ENCODE results near the gene SLC66A3.

SLC66A3 gene

GRCh38 chr2:11132036-11132671, 23.1 kb upstream of the SLC66A3 start:
- Histone ChIP-seq H3K4me3 (ENCODE audit: low read depth, low read length) (no peak overlapping the region), H3K27me3 (replicated peaks) (no peaks in the 10 kb centered on the region), H3K36me3 (replicated peaks) (no peaks in the 10 kb centered on the region), H3K27ac (no peak overlapping the region)
- in situ Hi-C loops (cut with HindIII; ENCODE audit: low pct_ligation_motif_present, low sequenced_read_pairs), result loop anchor here (25.0 kb wide), 1 partner anchor 330 kb away; the partner anchor contains the start of gene E2F6
- DNase-seq, result no peak
- TF ChIP-seq, protein P1, sequence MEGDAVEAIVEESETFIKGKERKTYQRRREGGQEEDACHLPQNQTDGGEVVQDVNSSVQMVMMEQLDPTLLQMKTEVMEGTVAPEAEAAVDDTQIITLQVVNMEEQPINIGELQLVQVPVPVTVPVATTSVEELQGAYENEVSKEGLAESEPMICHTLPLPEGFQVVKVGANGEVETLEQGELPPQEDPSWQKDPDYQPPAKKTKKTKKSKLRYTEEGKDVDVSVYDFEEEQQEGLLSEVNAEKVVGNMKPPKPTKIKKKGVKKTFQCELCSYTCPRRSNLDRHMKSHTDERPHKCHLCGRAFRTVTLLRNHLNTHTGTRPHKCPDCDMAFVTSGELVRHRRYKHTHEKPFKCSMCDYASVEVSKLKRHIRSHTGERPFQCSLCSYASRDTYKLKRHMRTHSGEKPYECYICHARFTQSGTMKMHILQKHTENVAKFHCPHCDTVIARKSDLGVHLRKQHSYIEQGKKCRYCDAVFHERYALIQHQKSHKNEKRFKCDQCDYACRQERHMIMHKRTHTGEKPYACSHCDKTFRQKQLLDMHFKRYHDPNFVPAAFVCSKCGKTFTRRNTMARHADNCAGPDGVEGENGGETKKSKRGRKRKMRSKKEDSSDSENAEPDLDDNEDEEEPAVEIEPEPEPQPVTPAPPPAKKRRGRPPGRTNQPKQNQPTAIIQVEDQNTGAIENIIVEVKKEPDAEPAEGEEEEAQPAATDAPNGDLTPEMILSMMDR (IDR thresholded peaks at IDR 0.05; ENCODE audit: low read depth, low read length, missing control alignments), result no peak

- Histone ChIP-seq H3K27ac (no peak overlapping the region), H3K36me3 (replicated peaks) (no peaks in the 10 kb centered on the region), H3K4me3 (ENCODE audit: low read depth, low read length) (peak overlapping the region; percentile 58), H3K27me3 (replicated peaks) (no peaks in the 10 kb centered on the region)
- DNase-seq, result no peak
- in situ Hi-C loops (cut with HindIII; ENCODE audit: low pct_ligation_motif_present, low sequenced_read_pairs), result loop anchor here (25.0 kb wide), 1 partner anchor 329 kb away; the partner anchor contains the start of gene E2F6
- TF ChIP-seq, protein P1 (IDR thresholded peaks at IDR 0.05; ENCODE audit: low read depth, low read length, missing control alignments), result no peak
These were observed 21.9 kb upstream of the SLC66A3 start for GRCh38 chr2:11133238-11133935.

DNA sequence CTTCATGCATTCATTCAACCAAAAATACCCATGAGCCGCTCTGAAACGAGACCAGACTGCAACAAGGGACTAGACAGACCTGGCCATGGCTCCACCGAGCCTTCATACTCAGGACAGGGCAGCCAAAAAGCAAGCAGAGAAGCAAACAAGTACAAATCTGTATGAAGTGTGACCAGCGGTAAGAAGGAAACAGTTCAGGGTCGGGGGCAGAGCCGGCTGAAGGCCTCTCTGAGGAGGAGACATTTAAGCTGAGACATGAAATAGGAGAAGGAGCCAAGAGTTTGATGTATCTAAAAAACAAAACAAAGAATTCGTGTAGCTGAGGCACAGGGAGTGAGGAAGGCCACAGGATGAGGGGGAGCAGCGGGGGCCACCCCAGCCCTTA, 21.3 kb upstream of the SLC66A3 start:
- H3K4me3 ChIP-seq (ENCODE audit: low read depth, low read length), result no peak overlapping the region
- no peak overlapping the region for H3K27ac ChIP-seq
- TF ChIP-seq, protein P1 (IDR thresholded peaks at IDR 0.05; ENCODE audit: low read depth, low read length, missing control alignments), result no peak
- DNase-seq, result no peak
- in situ Hi-C loops (cut with HindIII; ENCODE audit: low pct_ligation_motif_present, low sequenced_read_pairs), result loop anchor here (25.0 kb wide), 1 partner anchor 328 kb away; the partner anchor contains the start of gene E2F6
- no peaks in the 10 kb centered on the region for H3K36me3 ChIP-seq (replicated peaks)
- no peaks in the 10 kb centered on the region for H3K27me3 ChIP-seq (replicated peaks)

GRCh38 chr2:11134349-11134748, 20.9 kb upstream of the SLC66A3 start:
- in situ Hi-C loops (cut with HindIII; ENCODE audit: low pct_ligation_motif_present, low sequenced_read_pairs), result loop anchor here (25.0 kb wide), 1 partner anchor 328 kb away; the partner anchor contains the start of gene E2F6
- TF ChIP-seq, protein P1 (IDR thresholded peaks at IDR 0.05; ENCODE audit: low read depth, low read length, missing control alignments), result no peak
- Histone ChIP-seq H3K27me3 (replicated peaks) (no peaks in the 10 kb centered on the region), H3K4me3 (ENCODE audit: low read depth, low read length) (no peak overlapping the region), H3K27ac (no peak overlapping the region), H3K36me3 (replicated peaks) (no peaks in the 10 kb centered on the region)
- no peak for DNase-seq

DNA sequence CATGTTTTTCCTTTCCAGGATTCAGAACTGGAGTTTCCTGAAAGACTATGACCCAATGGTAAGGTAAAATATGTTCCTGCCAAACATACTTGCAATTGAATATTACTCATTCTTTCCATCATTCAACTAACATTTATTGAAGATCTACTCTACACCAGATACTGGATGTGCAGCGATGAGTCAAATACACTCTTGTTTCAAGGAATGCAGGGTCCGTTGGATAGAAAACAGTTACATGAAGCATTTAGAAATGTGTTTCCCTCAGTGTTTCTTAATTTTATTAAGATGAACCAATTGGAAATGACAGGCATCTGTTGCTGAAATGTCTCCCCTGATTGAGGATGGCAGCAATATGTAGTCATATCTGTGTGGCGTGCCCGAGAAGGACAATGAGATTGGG, 14.8 kb upstream of the SLC66A3 start:
- Histone ChIP-seq H3K4me3 (ENCODE audit: low read depth, low read length) (no peak overlapping the region), H3K27me3 (replicated peaks) (no peaks in the 10 kb centered on the region), H3K27ac (no peak overlapping the region), H3K36me3 (replicated peaks) (no peaks in the 10 kb centered on the region)
- in situ Hi-C loops (cut with HindIII; ENCODE audit: low pct_ligation_motif_present, low sequenced_read_pairs), result loop anchor here (25.0 kb wide), 1 partner anchor 322 kb away; the partner anchor contains the start of gene E2F6
- peak; percentile 22 for DNase-seq
- TF ChIP-seq, protein P1 (IDR thresholded peaks at IDR 0.05; ENCODE audit: low read depth, low read length, missing control alignments), result no peak
